ENCODE results near the gene CDC37.
A peak's percentile ranks its signal among the peaks of the same experiment; 100 is the strongest.

The CDC37 gene

DNA sequence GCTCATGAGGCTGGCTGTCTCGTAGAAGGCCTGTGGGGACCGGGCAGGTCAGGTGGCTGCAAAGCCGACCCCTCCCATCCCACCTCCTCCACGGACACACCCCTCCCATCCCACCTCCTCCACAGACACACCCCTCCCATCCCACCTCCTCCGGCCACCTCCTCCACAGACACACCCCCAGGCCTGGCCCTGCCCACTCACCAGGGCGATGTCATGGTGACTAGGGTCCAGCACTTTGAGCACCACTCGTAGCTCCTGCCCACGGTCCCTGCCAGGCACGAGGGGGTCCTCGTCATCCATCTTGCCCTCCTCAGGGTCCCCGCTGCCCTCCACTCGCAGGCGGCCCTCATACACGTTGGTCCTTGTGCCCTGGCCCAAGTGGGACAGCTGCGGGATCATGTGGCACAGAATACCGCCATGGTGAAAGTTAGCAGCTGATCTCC, 41.8 kb downstream of the CDC37 start:
- WGBS, 2 donors (ENCODE audit: extremely low coverage in 2 of 2, insufficient read length in 2 of 2, insufficient replicate concordance in 1 of 2), result no CpG with 5 or more reads among the region's 16 CpGs

GRCh38 chr19:10356431-10356830, 46.9 kb downstream of the CDC37 start:
- no peak overlapping the region for H2AK5ac ChIP-seq (ENCODE audit: low read depth, low read length)
- no peak overlapping the region for H3K9ac ChIP-seq (ENCODE audit: low read depth, low read length, poor library complexity)
- H3K9me3 ChIP-seq (replicated peaks in 1 of 2; ENCODE audit: control insufficient read depth in 2 of 2, insufficient read depth in 1 of 2, low read depth in 1 of 2, low read length in 2 of 2), result no peaks in the 10 kb centered on the region
- no peak overlapping the region for H3K18ac ChIP-seq (ENCODE audit: low read length)
- H3K27me3 ChIP-seq (ENCODE audit: control insufficient read depth in 3 of 3, insufficient read depth in 3 of 3, low read depth in 1 of 3, low read length in 3 of 3), result no peaks in the 10 kb centered on the region
- H4K8ac ChIP-seq (ENCODE audit: low read depth, low read length), result peak overlapping the region; percentile 82
- no peak overlapping the region for H3K14ac ChIP-seq (ENCODE audit: low read length)
- no peak overlapping the region for H2AFZ ChIP-seq (ENCODE audit: low read length)
- H2BK120ac ChIP-seq (ENCODE audit: low read depth, low read length), result no peak overlapping the region
- no peak overlapping the region for H3K27ac ChIP-seq (replicated peaks; ENCODE audit: low read length)
- H3K4me1 ChIP-seq (ENCODE audit: control insufficient read depth in 2 of 2, insufficient read depth in 1 of 2, low read depth in 1 of 2, low read length in 2 of 2), result peaks cover 0 to 17% of the 10 kb centered on the region in 2 donors
- H3K36me3 ChIP-seq (replicated peaks in 1 of 2; ENCODE audit: control insufficient read depth in 2 of 2, insufficient read depth in 2 of 2, low read length in 2 of 2), result peaks cover 15 to 73% of the 10 kb centered on the region in 2 donors
- no peak overlapping the region for H3K4ac ChIP-seq (ENCODE audit: low read length)
- H3K23ac ChIP-seq (ENCODE audit: low read depth, low read length, poor library complexity), result peak overlapping the region; percentile 31
- H3K4me3 ChIP-seq (ENCODE audit: low read length in 2 of 2), result no peak overlapping the region
- H2BK12ac ChIP-seq (ENCODE audit: low read length), result no peak overlapping the region
- no CpG with 5 or more reads among the region's 12 CpGs for WGBS, 2 donors (ENCODE audit: extremely low coverage in 2 of 2, insufficient read length in 2 of 2, insufficient replicate concordance in 1 of 2)
- no peak overlapping the region for H3K4me2 ChIP-seq (ENCODE audit: insufficient read depth, low read length, poor library complexity, severe bottlenecking)
- H2BK5ac ChIP-seq (ENCODE audit: low read length), result no peak overlapping the region
- no peak overlapping the region for H4K91ac ChIP-seq (ENCODE audit: low read depth, low read length, poor library complexity)
- no peaks in the 10 kb centered on the region for H3K79me1 ChIP-seq (ENCODE audit: low read depth, low read length)
- no peak for DNase-seq (ENCODE audit: low spot score)
- H2BK15ac ChIP-seq (ENCODE audit: low read length), result no peak overlapping the region

More for the DNA sequence above, 41.8 kb downstream of the CDC37 start:
- H2BK120ac ChIP-seq (ENCODE audit: low read depth, low read length), result no peak overlapping the region
- H2AK5ac ChIP-seq (ENCODE audit: low read depth, low read length), result no peak overlapping the region
- H2BK5ac ChIP-seq (ENCODE audit: low read length), result no peak overlapping the region
- no peak overlapping the region for H3K18ac ChIP-seq (ENCODE audit: low read length)
- no peak overlapping the region for H4K91ac ChIP-seq (ENCODE audit: low read depth, low read length, poor library complexity)
- H3K27me3 ChIP-seq (ENCODE audit: control insufficient read depth in 3 of 3, insufficient read depth in 3 of 3, low read depth in 1 of 3, low read length in 3 of 3), result no peaks in the 10 kb centered on the region
- H3K36me3 ChIP-seq (replicated peaks in 1 of 2; ENCODE audit: control insufficient read depth in 2 of 2, insufficient read depth in 2 of 2, low read length in 2 of 2), result peaks cover 40 to 86% of the 10 kb centered on the region in 2 donors
- H3K23ac ChIP-seq (ENCODE audit: low read depth, low read length, poor library complexity), result no peak overlapping the region
- H2AFZ ChIP-seq (ENCODE audit: low read length), result no peak overlapping the region
- no peak overlapping the region for H3K27ac ChIP-seq (replicated peaks; ENCODE audit: low read length)
- peak overlapping the region; percentile 30 for H3K9ac ChIP-seq (ENCODE audit: low read depth, low read length, poor library complexity)
- no peak overlapping the region for H4K8ac ChIP-seq (ENCODE audit: low read depth, low read length)
- no peak overlapping the region for H2BK15ac ChIP-seq (ENCODE audit: low read length)
- no peak overlapping the region for H3K4me3 ChIP-seq (ENCODE audit: low read length in 2 of 2)
- peak overlapping the region; percentile 38 for H3K14ac ChIP-seq (ENCODE audit: low read length)
- peaks cover 3% of the 10 kb centered on the region for H3K79me1 ChIP-seq (ENCODE audit: low read depth, low read length)
- no peaks in the 10 kb centered on the region for H3K4me1 ChIP-seq (ENCODE audit: control insufficient read depth in 2 of 2, insufficient read depth in 1 of 2, low read depth in 1 of 2, low read length in 2 of 2)
- no peak overlapping the region for H3K4me2 ChIP-seq (ENCODE audit: insufficient read depth, low read length, poor library complexity, severe bottlenecking)
- no peaks in the 10 kb centered on the region for H3K9me3 ChIP-seq (replicated peaks in 1 of 2; ENCODE audit: control insufficient read depth in 2 of 2, insufficient read depth in 1 of 2, low read depth in 1 of 2, low read length in 2 of 2)
- H2BK12ac ChIP-seq (ENCODE audit: low read length), result no peak overlapping the region
- DNase-seq (ENCODE audit: low spot score), result no peak
- H3K4ac ChIP-seq (ENCODE audit: low read length), result no peak overlapping the region

- H3K27me3 ChIP-seq (ENCODE audit: control insufficient read depth in 3 of 3, insufficient read depth in 3 of 3, low read depth in 1 of 3, low read length in 3 of 3), result no peaks in the 10 kb centered on the region
- H3K4me1 ChIP-seq (ENCODE audit: control insufficient read depth in 2 of 2, insufficient read depth in 1 of 2, low read depth in 1 of 2, low read length in 2 of 2), result peaks cover 0 to 17% of the 10 kb centered on the region in 2 donors
- no peak overlapping the region for H4K8ac ChIP-seq (ENCODE audit: low read depth, low read length)
- H3K18ac ChIP-seq (ENCODE audit: low read length), result peak overlapping the region; percentile 91
- H3K79me1 ChIP-seq (ENCODE audit: low read depth, low read length), result no peaks in the 10 kb centered on the region
- H3K14ac ChIP-seq (ENCODE audit: low read length), result no peak overlapping the region
- no peak overlapping the region for H2AFZ ChIP-seq (ENCODE audit: low read length)
- WGBS, 2 donors (ENCODE audit: extremely low coverage in 2 of 2, insufficient read length in 2 of 2, insufficient replicate concordance in 1 of 2), result no CpG with 5 or more reads among the region's 32 CpGs
- H2BK120ac ChIP-seq (ENCODE audit: low read depth, low read length), result no peak overlapping the region
- peak overlapping the region; percentile 78 for H2BK5ac ChIP-seq (ENCODE audit: low read length)
- no peak overlapping the region for H4K91ac ChIP-seq (ENCODE audit: low read depth, low read length, poor library complexity)
- H3K36me3 ChIP-seq (replicated peaks in 1 of 2; ENCODE audit: control insufficient read depth in 2 of 2, insufficient read depth in 2 of 2, low read length in 2 of 2), result peaks cover 6 to 68% of the 10 kb centered on the region in 2 donors
- peak overlapping the region; percentile 93 for H3K23ac ChIP-seq (ENCODE audit: low read depth, low read length, poor library complexity)
- no peak overlapping the region for H2BK12ac ChIP-seq (ENCODE audit: low read length)
- no peaks in the 10 kb centered on the region for H3K9me3 ChIP-seq (replicated peaks in 1 of 2; ENCODE audit: control insufficient read depth in 2 of 2, insufficient read depth in 1 of 2, low read depth in 1 of 2, low read length in 2 of 2)
- H2BK15ac ChIP-seq (ENCODE audit: low read length), result no peak overlapping the region
- H3K27ac ChIP-seq (replicated peaks; ENCODE audit: low read length), result peak overlapping the region; percentile 74
- H3K4ac ChIP-seq (ENCODE audit: low read length), result no peak overlapping the region
- DNase-seq (ENCODE audit: low spot score), result peak; percentile 92
- peak overlapping the region; percentile 99 for H3K4me2 ChIP-seq (ENCODE audit: insufficient read depth, low read length, poor library complexity, severe bottlenecking)
- H3K4me3 ChIP-seq (ENCODE audit: low read length in 2 of 2), result peak overlapping the region in 1 of 2 donors; percentile 75
- H2AK5ac ChIP-seq (ENCODE audit: low read depth, low read length), result no peak overlapping the region
- H3K9ac ChIP-seq (ENCODE audit: low read depth, low read length, poor library complexity), result peak overlapping the region; percentile 77
Measured at GRCh38 chr19:10353793-10354391, 49.5 kb downstream of the CDC37 start.

DNA sequence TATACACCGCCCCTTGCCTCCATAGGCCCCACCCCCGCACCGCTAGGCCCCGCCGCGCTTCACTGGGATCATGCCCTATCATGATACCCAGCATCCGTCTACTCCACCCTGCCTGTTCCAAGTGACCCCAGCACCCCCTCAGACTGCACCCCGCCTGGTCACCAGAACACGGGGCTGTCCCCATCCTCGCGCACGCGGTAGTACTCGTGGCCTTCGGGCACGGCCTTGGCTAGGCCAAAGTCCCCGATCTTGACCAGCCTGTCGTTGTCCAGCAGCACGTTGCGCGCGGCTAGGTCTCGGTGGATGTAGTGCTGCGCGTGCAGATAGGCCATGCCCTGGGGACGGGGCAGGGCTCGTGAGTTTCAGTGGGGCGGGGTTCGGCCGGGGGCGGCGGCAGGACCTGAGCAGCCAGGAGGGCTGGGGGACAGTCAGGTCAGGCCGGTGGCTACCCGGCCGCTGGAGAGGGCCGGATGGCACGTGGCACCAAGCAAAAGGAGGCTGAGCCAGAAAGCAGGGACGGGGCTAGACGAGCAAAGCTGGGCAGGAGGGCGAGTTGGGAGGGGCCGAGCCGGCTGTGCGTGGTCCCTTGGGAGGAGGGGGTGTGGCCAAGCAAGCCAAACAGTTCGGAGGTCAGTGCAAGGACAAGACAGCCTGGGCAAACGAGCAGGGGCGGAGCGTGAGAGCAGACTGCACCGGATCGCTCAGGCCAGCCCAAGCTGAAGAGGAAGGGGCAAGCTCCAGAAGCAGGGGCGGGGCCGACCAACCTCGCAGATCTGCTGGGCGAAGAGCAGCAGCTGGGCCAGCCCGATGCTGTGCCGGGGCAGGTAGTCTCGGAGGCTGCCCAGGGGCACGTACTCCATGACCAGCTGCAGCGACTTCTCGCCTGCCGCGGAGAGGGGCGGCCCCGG, 50.3 kb downstream of the CDC37 start:
- peak overlapping the region; percentile 94 for H2BK15ac ChIP-seq (ENCODE audit: low read length)
- peak overlapping the region; percentile 86 for H3K14ac ChIP-seq (ENCODE audit: low read length)
- H3K79me1 ChIP-seq (ENCODE audit: low read depth, low read length), result no peaks in the 10 kb centered on the region
- H3K36me3 ChIP-seq (replicated peaks in 1 of 2; ENCODE audit: control insufficient read depth in 2 of 2, insufficient read depth in 2 of 2, low read length in 2 of 2), result peaks cover 4 to 62% of the 10 kb centered on the region in 2 donors
- H2BK12ac ChIP-seq (ENCODE audit: low read length), result peak overlapping the region; percentile 97
- DNase-seq (ENCODE audit: low spot score), result peak; percentile 85
- H2BK120ac ChIP-seq (ENCODE audit: low read depth, low read length), result peak overlapping the region; percentile 87
- H3K4me2 ChIP-seq (ENCODE audit: insufficient read depth, low read length, poor library complexity, severe bottlenecking), result peak overlapping the region; percentile 99
- no peaks in the 10 kb centered on the region for H3K27me3 ChIP-seq (ENCODE audit: control insufficient read depth in 3 of 3, insufficient read depth in 3 of 3, low read depth in 1 of 3, low read length in 3 of 3)
- H3K4me1 ChIP-seq (ENCODE audit: control insufficient read depth in 2 of 2, insufficient read depth in 1 of 2, low read depth in 1 of 2, low read length in 2 of 2), result peaks cover 0 to 17% of the 10 kb centered on the region in 2 donors
- H3K27ac ChIP-seq (replicated peaks; ENCODE audit: low read length), result peak overlapping the region; percentile 74
- H3K4ac ChIP-seq (ENCODE audit: low read length), result peak overlapping the region; percentile 96
- WGBS, 2 donors (ENCODE audit: extremely low coverage in 2 of 2, insufficient read length in 2 of 2, insufficient replicate concordance in 1 of 2), result no CpG with 5 or more reads among the region's 63 CpGs
- peak overlapping the region; percentile 87 for H3K9ac ChIP-seq (ENCODE audit: low read depth, low read length, poor library complexity)
- no peak overlapping the region for H2AFZ ChIP-seq (ENCODE audit: low read length)
- H3K18ac ChIP-seq (ENCODE audit: low read length), result peak overlapping the region; percentile 98
- peak overlapping the region; percentile 78 for H2BK5ac ChIP-seq (ENCODE audit: low read length)
- peak overlapping the region; percentile 99 for H4K8ac ChIP-seq (ENCODE audit: low read depth, low read length)
- peak overlapping the region; percentile 96 for H4K91ac ChIP-seq (ENCODE audit: low read depth, low read length, poor library complexity)
- peak overlapping the region in 1 of 2 donors; percentile 75 for H3K4me3 ChIP-seq (ENCODE audit: low read length in 2 of 2)
- H2AK5ac ChIP-seq (ENCODE audit: low read depth, low read length), result peak overlapping the region; percentile 70
- peak overlapping the region; percentile 93 for H3K23ac ChIP-seq (ENCODE audit: low read depth, low read length, poor library complexity)
- H3K9me3 ChIP-seq (replicated peaks in 1 of 2; ENCODE audit: control insufficient read depth in 2 of 2, insufficient read depth in 1 of 2, low read depth in 1 of 2, low read length in 2 of 2), result no peaks in the 10 kb centered on the region

Data from neuronal stem cell (in vitro differentiated cells).